Osteoblast (primary cell): ENCODE results near the gene CELF1. TPM values are rescaled to one million over a fixed set of nuclear protein-coding genes. Genes with fewer than 3 reads are reported as not detected.
A peak's percentile ranks its signal among the peaks of the same experiment; 100 is the strongest.

Experiments used
- DNase-seq: peaks from one replicate; pipeline ENCODE4 v3.0.0; 2011; ENCODE audit warnings: low spot score, mixed read lengths; ENCODE audit not compliant: insufficient read length; ENCODE audit errors: missing footprints
- H2AFZ ChIP-seq: 2 replicates; pipeline ENCODE4 v1.6.0; 2011; ENCODE audit warnings: mild to moderate bottlenecking, low read length
- H3K27ac ChIP-seq: 2 replicates; pipeline ENCODE4 v1.5.1; 2011; ENCODE audit warnings: mild to moderate bottlenecking, low read depth, low read length, moderate library complexity
- H3K27me3 ChIP-seq: 2 replicates; pipeline ENCODE4 v1.6.0; 2012; ENCODE audit warnings: mild to moderate bottlenecking, control low read depth, inconsistent platforms, low read length, moderate library complexity; ENCODE audit not compliant: insufficient read depth
- H3K36me3 ChIP-seq: 2 replicates; pipeline ENCODE4 v1.5.1; 2011; ENCODE audit warnings: mild to moderate bottlenecking, low read length, control low read depth, moderate library complexity; ENCODE audit not compliant: insufficient read depth
- H3K4me1 ChIP-seq: 2 replicates; pipeline ENCODE4 v1.5.1; 2011; ENCODE audit warnings: mild to moderate bottlenecking, low read length, control low read depth, moderate library complexity; ENCODE audit not compliant: insufficient read depth
- H3K4me2 ChIP-seq: 2 replicates; pipeline ENCODE4 v1.6.0; 2011; ENCODE audit warnings: mild to moderate bottlenecking, low read length; ENCODE audit not compliant: insufficient read depth
- H3K4me3 ChIP-seq: fragments of 200-600 bp; sonication (generic); 3 replicates; pipeline ENCODE4 v1.5.1; 2012; ENCODE audit warnings: mild to moderate bottlenecking, low read length, inconsistent platforms; ENCODE audit not compliant: insufficient read depth
- H3K79me2 ChIP-seq: 2 replicates; pipeline ENCODE4 v1.6.0; 2012; ENCODE audit warnings: mild to moderate bottlenecking, low read length, control low read depth, inconsistent platforms; ENCODE audit not compliant: insufficient read depth
- H3K9me3 ChIP-seq: 2 replicates; pipeline ENCODE4 v1.5.1; 2011; ENCODE audit warnings: low read depth, low read length, control low read depth
- H4K20me1 ChIP-seq: 2 replicates; pipeline ENCODE4 v1.6.0; 2012; ENCODE audit warnings: mild to moderate bottlenecking, low read length, control low read depth; ENCODE audit not compliant: insufficient read depth
- total RNA-seq: library from RNA; depleted of rRNA; stranded (reverse); fragments of >200 nt; gene quantifications from 2 replicates; pipeline ENCODE4 v1.2.3, GENCODE V29; 2012
- TF ChIP-seq, protein P1 (sequence below): IDR thresholded peaks from 2 replicates; pipeline ENCODE4 v1.5.1; 2011; ENCODE audit warnings: mild to moderate bottlenecking, low read depth, low read length, moderate library complexity; ENCODE audit errors: extremely low read depth

CELF1 gene
- total RNA-seq, 1 donor: 148 TPM

DNA sequence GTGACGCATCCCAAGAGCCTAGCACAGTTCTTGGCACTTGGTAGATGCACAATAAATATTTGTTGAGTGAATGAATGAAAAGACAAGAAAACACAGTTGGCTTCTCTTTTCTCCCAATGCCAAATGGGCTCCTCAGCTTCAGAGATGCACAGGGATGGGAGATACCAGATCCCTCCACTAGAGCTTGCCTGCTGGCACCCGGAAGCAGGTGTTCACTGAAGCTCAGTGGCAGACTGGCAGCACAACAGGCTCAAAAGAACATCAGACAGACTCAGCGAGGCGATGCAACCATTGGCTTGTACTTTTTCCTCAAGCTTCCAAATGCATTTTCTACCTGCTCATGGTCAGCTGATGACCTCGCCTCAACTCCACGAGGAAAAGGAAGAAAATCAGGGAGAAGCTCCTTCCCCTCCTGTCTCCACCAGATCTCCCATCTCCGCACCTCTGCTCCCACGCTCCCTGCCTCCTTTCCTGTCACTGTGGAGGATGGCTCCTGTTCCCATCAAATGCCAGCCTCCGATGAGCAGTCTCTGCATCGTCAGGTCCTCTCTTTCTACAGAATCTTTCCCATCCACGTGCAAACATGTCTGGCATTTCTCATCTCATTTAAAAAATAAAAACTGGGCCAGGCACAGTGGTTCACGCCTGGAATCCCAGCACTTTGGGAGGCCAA, 109.8 kb downstream of the CELF1 start:
- TF ChIP-seq, protein P1, sequence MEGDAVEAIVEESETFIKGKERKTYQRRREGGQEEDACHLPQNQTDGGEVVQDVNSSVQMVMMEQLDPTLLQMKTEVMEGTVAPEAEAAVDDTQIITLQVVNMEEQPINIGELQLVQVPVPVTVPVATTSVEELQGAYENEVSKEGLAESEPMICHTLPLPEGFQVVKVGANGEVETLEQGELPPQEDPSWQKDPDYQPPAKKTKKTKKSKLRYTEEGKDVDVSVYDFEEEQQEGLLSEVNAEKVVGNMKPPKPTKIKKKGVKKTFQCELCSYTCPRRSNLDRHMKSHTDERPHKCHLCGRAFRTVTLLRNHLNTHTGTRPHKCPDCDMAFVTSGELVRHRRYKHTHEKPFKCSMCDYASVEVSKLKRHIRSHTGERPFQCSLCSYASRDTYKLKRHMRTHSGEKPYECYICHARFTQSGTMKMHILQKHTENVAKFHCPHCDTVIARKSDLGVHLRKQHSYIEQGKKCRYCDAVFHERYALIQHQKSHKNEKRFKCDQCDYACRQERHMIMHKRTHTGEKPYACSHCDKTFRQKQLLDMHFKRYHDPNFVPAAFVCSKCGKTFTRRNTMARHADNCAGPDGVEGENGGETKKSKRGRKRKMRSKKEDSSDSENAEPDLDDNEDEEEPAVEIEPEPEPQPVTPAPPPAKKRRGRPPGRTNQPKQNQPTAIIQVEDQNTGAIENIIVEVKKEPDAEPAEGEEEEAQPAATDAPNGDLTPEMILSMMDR: peak; percentile 16

DNA sequence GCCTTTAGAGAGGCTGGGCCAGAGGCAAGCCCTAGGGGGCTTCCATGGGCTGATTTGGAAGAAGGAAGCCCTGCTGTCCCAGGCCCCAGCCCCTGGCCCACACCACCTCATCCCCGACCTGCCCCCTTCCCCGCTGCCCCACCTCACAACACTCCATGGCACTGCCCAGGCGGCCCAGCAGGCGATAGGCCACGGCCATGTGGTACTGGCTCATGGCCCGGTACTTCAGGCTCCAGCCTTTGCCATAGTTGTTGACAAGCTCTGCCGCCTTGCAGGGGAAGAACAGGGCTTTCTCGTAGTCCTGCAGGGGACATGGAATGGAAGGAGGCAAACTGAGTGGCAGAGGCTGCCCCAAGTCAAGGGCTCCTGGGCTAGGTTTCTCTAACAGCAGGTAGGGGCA, 110.4 kb downstream of the CELF1 start:
- Histone ChIP-seq H4K20me1 (no peaks in the 10 kb centered on the region), H2AFZ (no peak overlapping the region), H3K4me1 (no peaks in the 10 kb centered on the region), H3K4me2 (no peak overlapping the region), H3K4me3 (no peak overlapping the region), H3K27me3 (no peaks in the 10 kb centered on the region), H3K36me3 (no peaks in the 10 kb centered on the region), H3K79me2 (no peaks in the 10 kb centered on the region), H3K9me3 (no peaks in the 10 kb centered on the region), H3K27ac (no peak overlapping the region)
- DNase-seq: no peak
- TF ChIP-seq, protein P1: no peak

More for the DNA sequence above, 109.8 kb downstream of the CELF1 start:
- no peaks in the 10 kb centered on the region for H3K79me2 ChIP-seq
- no peak overlapping the region for H3K4me3 ChIP-seq
- H3K4me2 ChIP-seq: no peak overlapping the region
- H3K4me1 ChIP-seq: no peaks in the 10 kb centered on the region
- no peak overlapping the region for H3K27ac ChIP-seq
- H3K9me3 ChIP-seq: no peaks in the 10 kb centered on the region
- no peaks in the 10 kb centered on the region for H4K20me1 ChIP-seq
- peak; percentile 90 for DNase-seq
- H2AFZ ChIP-seq: no peak overlapping the region
- no peaks in the 10 kb centered on the region for H3K27me3 ChIP-seq
- H3K36me3 ChIP-seq: no peaks in the 10 kb centered on the region

DNA sequence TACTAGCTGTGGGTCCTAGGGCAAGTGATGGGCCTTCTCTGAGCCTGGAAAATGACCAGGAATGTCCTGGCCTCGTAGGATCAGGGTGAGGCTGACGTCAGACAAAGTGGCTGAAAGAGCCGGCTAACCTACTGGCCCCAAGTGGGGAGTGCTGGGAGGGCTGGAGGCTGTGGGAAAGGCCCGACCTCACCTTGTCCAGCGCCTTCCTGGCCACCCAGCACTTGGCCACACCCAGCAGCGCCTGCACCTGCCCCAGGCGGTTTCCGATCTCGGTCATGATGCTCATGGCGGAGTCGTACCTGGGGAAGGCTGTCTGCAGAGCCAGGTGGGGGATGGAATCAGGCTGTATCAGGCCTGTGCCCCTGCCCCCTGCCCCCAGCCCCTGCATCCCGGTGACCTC, 111.5 kb downstream of the CELF1 start:
- H3K27me3 ChIP-seq: no peaks in the 10 kb centered on the region
- H3K4me3 ChIP-seq: no peak overlapping the region
- no peaks in the 10 kb centered on the region for H3K4me1 ChIP-seq
- H3K36me3 ChIP-seq: no peaks in the 10 kb centered on the region
- no peak overlapping the region for H3K27ac ChIP-seq
- H3K79me2 ChIP-seq: no peaks in the 10 kb centered on the region
- DNase-seq: no peak
- TF ChIP-seq, protein P1: no peak
- H3K4me2 ChIP-seq: no peak overlapping the region
- no peaks in the 10 kb centered on the region for H4K20me1 ChIP-seq
- no peaks in the 10 kb centered on the region for H3K9me3 ChIP-seq
- H2AFZ ChIP-seq: no peak overlapping the region

DNA sequence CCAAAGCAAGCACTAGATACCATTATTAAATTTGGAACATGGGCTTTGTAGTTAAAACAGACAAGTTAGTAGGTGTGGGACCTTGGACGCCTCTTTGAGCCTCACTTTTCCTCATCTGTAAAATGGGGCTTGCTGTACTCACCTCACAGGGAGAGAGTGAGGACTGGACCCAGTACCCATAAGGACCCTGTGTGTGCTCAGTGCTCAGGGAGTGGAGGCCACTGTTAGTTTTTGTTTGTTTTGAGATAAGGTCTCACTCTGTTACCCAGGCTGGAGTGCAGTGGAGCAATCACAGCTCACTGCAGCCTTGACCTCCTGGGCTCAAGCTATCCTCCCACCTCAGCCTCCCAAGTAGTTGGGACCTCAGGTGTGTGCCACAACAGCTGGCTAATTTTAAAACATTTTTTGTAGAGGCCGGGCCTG, 112.9 kb downstream of the CELF1 start:
- no peaks in the 10 kb centered on the region for H3K27me3 ChIP-seq

More for the DNA sequence above, 112.9 kb downstream of the CELF1 start:
- Histone ChIP-seq H3K36me3 (no peaks in the 10 kb centered on the region), H3K4me1 (no peaks in the 10 kb centered on the region), H3K9me3 (no peaks in the 10 kb centered on the region), H3K4me3 (no peak overlapping the region), H3K79me2 (no peaks in the 10 kb centered on the region), H3K4me2 (no peak overlapping the region), H3K27ac (no peak overlapping the region), H4K20me1 (no peaks in the 10 kb centered on the region), H2AFZ (no peak overlapping the region)
- no peak for DNase-seq
- TF ChIP-seq, protein P1: no peak
